ENCODE measurements around the gene DDHD1.

DNA sequence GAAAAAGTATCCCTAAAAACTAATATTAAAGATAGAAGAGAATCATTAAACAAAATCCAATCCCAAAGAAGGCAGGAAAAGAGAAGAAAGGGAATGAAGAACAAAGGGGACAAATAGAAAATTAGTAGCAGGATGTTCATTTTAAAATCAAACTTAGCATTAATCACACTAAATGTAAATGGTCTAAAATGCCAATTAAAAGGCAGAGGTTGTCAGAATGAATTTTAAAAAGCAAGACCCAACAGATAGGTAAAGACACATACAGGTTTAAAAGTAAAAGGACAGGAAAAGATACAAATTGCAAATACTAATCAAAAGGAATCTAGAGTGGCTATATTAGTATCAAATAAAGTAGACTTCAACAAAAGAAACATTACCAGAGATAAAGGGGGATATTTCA is 12.5 kb downstream of the DDHD1 start:
- TF ChIP-seq, protein P1, sequence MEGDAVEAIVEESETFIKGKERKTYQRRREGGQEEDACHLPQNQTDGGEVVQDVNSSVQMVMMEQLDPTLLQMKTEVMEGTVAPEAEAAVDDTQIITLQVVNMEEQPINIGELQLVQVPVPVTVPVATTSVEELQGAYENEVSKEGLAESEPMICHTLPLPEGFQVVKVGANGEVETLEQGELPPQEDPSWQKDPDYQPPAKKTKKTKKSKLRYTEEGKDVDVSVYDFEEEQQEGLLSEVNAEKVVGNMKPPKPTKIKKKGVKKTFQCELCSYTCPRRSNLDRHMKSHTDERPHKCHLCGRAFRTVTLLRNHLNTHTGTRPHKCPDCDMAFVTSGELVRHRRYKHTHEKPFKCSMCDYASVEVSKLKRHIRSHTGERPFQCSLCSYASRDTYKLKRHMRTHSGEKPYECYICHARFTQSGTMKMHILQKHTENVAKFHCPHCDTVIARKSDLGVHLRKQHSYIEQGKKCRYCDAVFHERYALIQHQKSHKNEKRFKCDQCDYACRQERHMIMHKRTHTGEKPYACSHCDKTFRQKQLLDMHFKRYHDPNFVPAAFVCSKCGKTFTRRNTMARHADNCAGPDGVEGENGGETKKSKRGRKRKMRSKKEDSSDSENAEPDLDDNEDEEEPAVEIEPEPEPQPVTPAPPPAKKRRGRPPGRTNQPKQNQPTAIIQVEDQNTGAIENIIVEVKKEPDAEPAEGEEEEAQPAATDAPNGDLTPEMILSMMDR (IDR thresholded peaks at IDR 0.05) = no peak
- TF ChIP-seq SIN3A (IDR thresholded peaks at IDR 0.05; ENCODE audit: borderline replicate concordance, insufficient read depth, low read depth, low read length) = no peak
- TF ChIP-seq, protein P2, sequence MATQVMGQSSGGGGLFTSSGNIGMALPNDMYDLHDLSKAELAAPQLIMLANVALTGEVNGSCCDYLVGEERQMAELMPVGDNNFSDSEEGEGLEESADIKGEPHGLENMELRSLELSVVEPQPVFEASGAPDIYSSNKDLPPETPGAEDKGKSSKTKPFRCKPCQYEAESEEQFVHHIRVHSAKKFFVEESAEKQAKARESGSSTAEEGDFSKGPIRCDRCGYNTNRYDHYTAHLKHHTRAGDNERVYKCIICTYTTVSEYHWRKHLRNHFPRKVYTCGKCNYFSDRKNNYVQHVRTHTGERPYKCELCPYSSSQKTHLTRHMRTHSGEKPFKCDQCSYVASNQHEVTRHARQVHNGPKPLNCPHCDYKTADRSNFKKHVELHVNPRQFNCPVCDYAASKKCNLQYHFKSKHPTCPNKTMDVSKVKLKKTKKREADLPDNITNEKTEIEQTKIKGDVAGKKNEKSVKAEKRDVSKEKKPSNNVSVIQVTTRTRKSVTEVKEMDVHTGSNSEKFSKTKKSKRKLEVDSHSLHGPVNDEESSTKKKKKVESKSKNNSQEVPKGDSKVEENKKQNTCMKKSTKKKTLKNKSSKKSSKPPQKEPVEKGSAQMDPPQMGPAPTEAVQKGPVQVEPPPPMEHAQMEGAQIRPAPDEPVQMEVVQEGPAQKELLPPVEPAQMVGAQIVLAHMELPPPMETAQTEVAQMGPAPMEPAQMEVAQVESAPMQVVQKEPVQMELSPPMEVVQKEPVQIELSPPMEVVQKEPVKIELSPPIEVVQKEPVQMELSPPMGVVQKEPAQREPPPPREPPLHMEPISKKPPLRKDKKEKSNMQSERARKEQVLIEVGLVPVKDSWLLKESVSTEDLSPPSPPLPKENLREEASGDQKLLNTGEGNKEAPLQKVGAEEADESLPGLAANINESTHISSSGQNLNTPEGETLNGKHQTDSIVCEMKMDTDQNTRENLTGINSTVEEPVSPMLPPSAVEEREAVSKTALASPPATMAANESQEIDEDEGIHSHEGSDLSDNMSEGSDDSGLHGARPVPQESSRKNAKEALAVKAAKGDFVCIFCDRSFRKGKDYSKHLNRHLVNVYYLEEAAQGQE (IDR thresholded peaks at IDR 0.05; ENCODE audit: insufficient read depth in 1 of 2, low read depth in 2 of 2, low read length in 1 of 2) = no peak
